NCI-H345 (cell line): Measurements from ENCODE around the gene ABCB11.

ENCODE experiments used
- DNase-seq: peaks from one replicate; lab custom pipeline; 2025; lab: John Stamatoyannopoulos, UW

Gene ABCB11

GRCh38 chr2:169042856-169043255 lies 11.7 kb upstream of the ABCB11 start:
- DNase-seq = no peak

GRCh38 chr2:169041594-169041993 lies 10.5 kb upstream of the ABCB11 start:
- no peak for DNase-seq

GRCh38 chr2:169039702-169040101 lies 8.6 kb upstream of the ABCB11 start:
- no peak for DNase-seq

- no peak for DNase-seq
These were observed 7.2 kb upstream of the ABCB11 start for GRCh38 chr2:169038338-169038757.

GRCh38 chr2:169036736-169037440 lies 5.8 kb upstream of the ABCB11 start:
- no peak for DNase-seq

- DNase-seq = no peak
These were observed 4.8 kb upstream of the ABCB11 start for GRCh38 chr2:169035887-169036286.

GRCh38 chr2:169034984-169035544 lies 3.9 kb upstream of the ABCB11 start:
- DNase-seq = no peak

- DNase-seq = no peak
These were observed 3.1 kb upstream of the ABCB11 start for GRCh38 chr2:169034256-169034655.

GRCh38 chr2:169029341-169029740 lies 1.8 kb downstream of the ABCB11 start:
- DNase-seq = no peak

- no peak for DNase-seq
These were observed 3.9 kb downstream of the ABCB11 start for GRCh38 chr2:169027234-169027633.

- DNase-seq = no peak
These were observed 5.1 kb downstream of the ABCB11 start for GRCh38 chr2:169026056-169026455.

GRCh38 chr2:169023161-169023560 lies 8.0 kb downstream of the ABCB11 start:
- no peak for DNase-seq

GRCh38 chr2:169018390-169018789 lies 12.7 kb downstream of the ABCB11 start:
- no peak for DNase-seq

- no peak for DNase-seq
These were observed 15.2 kb downstream of the ABCB11 start for GRCh38 chr2:169015943-169016342.

- no peak for DNase-seq
These were observed 16.3 kb downstream of the ABCB11 start for GRCh38 chr2:169014780-169015179.

GRCh38 chr2:169013628-169014026 lies 17.5 kb downstream of the ABCB11 start:
- DNase-seq = no peak

- DNase-seq = no peak
These were observed 18.1 kb downstream of the ABCB11 start for GRCh38 chr2:169012812-169013627.

GRCh38 chr2:169012191-169012792 lies 18.8 kb downstream of the ABCB11 start:
- peak; percentile 6 for DNase-seq

- DNase-seq = no peak
These were observed 19.4 kb downstream of the ABCB11 start for GRCh38 chr2:169011698-169012097.

- no peak for DNase-seq
These were observed 20.3 kb downstream of the ABCB11 start for GRCh38 chr2:169010633-169011460.

- no peak for DNase-seq
These were observed 21.1 kb downstream of the ABCB11 start for GRCh38 chr2:169009865-169010579.
